ENCODE measurements around the gene RAB24.

The RAB24 gene

DNA sequence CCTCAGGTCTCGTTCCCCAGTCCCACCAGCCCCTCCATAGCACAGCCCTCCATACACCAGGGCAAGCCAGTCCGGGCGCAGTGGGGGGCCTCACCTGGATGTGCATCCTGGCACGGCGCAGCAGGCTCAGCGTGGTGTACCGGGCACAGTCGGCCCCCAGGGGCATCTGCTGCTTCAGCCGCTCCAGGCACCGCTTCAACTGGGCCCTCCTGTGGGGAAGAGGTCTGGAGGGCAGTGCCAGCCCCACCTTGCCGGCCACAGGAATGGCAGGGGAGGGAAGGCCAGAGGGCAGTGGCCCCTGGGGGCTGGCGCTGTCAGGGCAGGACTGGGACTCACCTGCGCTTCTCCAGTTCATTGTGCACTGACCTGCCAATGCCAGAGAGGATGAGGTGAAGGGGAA is 6.8 kb upstream of the RAB24 start:
- H3K79me2 ChIP-seq (ENCODE audit: insufficient read depth, low read length), result peaks cover 8% of the 10 kb centered on the region
- H2AFZ ChIP-seq (ENCODE audit: low read depth, low read length, severe bottlenecking), result no peak overlapping the region
- peaks cover 37% of the 10 kb centered on the region for H3F3A ChIP-seq (ENCODE audit: insufficient read depth)
- H3K4me2 ChIP-seq (ENCODE audit: low read depth, low read length, poor library complexity, severe bottlenecking), result peak overlapping the region; percentile 88
- H3K27ac ChIP-seq (ENCODE audit: low read depth, low read length), result peak overlapping the region; percentile 88
- peak overlapping the region; percentile 75 for H3K9ac ChIP-seq (ENCODE audit: low read length)
- H3K9me2 ChIP-seq (replicated peaks; ENCODE audit: insufficient read depth, low read length), result no peaks in the 10 kb centered on the region
- peaks cover 6% of the 10 kb centered on the region; the same call in 1 of the 2 replicates for H4K20me1 ChIP-seq (ENCODE audit: low read depth, low read length)
- no peaks in the 10 kb centered on the region for H3K27me3 ChIP-seq (ENCODE audit: low read length)
- H3K4me3 ChIP-seq (ENCODE audit: insufficient read depth, low read length, poor library complexity, severe bottlenecking), result peak overlapping the region; percentile 64
- H3K9me3 ChIP-seq (ENCODE audit: insufficient read depth, low read length), result no peaks in the 10 kb centered on the region
- H3K36me3 ChIP-seq (ENCODE audit: low read length), result 0 out of 2 replicates have a peak, but pooled peaks cover 2% of the 10 kb centered on the region
- TF ChIP-seq, protein P1, sequence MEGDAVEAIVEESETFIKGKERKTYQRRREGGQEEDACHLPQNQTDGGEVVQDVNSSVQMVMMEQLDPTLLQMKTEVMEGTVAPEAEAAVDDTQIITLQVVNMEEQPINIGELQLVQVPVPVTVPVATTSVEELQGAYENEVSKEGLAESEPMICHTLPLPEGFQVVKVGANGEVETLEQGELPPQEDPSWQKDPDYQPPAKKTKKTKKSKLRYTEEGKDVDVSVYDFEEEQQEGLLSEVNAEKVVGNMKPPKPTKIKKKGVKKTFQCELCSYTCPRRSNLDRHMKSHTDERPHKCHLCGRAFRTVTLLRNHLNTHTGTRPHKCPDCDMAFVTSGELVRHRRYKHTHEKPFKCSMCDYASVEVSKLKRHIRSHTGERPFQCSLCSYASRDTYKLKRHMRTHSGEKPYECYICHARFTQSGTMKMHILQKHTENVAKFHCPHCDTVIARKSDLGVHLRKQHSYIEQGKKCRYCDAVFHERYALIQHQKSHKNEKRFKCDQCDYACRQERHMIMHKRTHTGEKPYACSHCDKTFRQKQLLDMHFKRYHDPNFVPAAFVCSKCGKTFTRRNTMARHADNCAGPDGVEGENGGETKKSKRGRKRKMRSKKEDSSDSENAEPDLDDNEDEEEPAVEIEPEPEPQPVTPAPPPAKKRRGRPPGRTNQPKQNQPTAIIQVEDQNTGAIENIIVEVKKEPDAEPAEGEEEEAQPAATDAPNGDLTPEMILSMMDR (IDR thresholded peaks at IDR 0.05; ENCODE audit: insufficient read depth, low read length, poor library complexity, severe bottlenecking), result no peak
- no peak for TF ChIP-seq EZH2phosphoT487 (conservative IDR thresholded peaks at IDR 0.05; ENCODE audit: low read length)

GRCh38 chr5:177309351-177310191 is 6.1 kb upstream of the RAB24 start:
- Histone ChIP-seq H3K36me3 (ENCODE audit: low read length) (0 out of 2 replicates have a peak, but pooled peaks cover 2% of the 10 kb centered on the region), H2AFZ (ENCODE audit: low read depth, low read length, severe bottlenecking) (no peak overlapping the region), H3K9me3 (ENCODE audit: insufficient read depth, low read length) (no peaks in the 10 kb centered on the region), H4K20me1 (ENCODE audit: low read depth, low read length) (peaks cover 6% of the 10 kb centered on the region; the same call in 1 of the 2 replicates), H3F3A (ENCODE audit: insufficient read depth) (peaks cover 42% of the 10 kb centered on the region), H3K9me2 (replicated peaks; ENCODE audit: insufficient read depth, low read length) (no peaks in the 10 kb centered on the region), H3K9ac (ENCODE audit: low read length) (no peak overlapping the region), H3K27me3 (ENCODE audit: low read length) (no peaks in the 10 kb centered on the region), H3K79me2 (ENCODE audit: insufficient read depth, low read length) (peaks cover 16% of the 10 kb centered on the region), H3K4me2 (ENCODE audit: low read depth, low read length, poor library complexity, severe bottlenecking) (peak overlapping the region; percentile 88), H3K4me3 (ENCODE audit: insufficient read depth, low read length, poor library complexity, severe bottlenecking) (no peak overlapping the region), H3K27ac (ENCODE audit: low read depth, low read length) (peak overlapping the region; percentile 88)
- no peak for TF ChIP-seq EZH2phosphoT487 (conservative IDR thresholded peaks at IDR 0.05; ENCODE audit: low read length)
- TF ChIP-seq, protein P1 (IDR thresholded peaks at IDR 0.05; ENCODE audit: insufficient read depth, low read length, poor library complexity, severe bottlenecking), result peak; percentile 83

DNA sequence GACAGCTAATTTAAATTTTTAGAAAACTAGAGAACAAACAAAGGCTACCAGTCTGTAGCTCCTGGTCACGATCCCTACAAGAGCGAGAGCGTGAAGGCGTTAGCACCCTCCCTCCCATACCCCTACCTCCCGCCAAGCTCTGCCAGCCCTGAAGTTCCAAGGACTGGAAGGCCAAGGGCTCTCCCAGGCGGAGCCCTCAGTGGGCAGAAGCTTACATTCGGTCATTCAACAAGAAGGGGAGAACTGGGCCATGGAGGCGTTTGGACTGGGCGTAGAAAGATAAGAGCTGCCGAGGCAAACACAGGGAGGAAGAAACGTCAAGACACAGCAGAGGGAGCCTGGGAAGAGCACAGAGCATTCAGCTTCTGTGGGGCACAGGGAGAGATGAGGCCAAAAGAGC is 5.2 kb upstream of the RAB24 start:
- Histone ChIP-seq H3K9ac (ENCODE audit: low read length) (no peak overlapping the region), H3K79me2 (ENCODE audit: insufficient read depth, low read length) (peaks cover 23% of the 10 kb centered on the region), H3F3A (ENCODE audit: insufficient read depth) (peaks cover 42% of the 10 kb centered on the region), H3K4me3 (ENCODE audit: insufficient read depth, low read length, poor library complexity, severe bottlenecking) (no peak overlapping the region), H4K20me1 (ENCODE audit: low read depth, low read length) (peaks cover 6% of the 10 kb centered on the region; the same call in 1 of the 2 replicates), H3K4me2 (ENCODE audit: low read depth, low read length, poor library complexity, severe bottlenecking) (no peak overlapping the region), H3K36me3 (ENCODE audit: low read length) (0 out of 2 replicates have a peak, but pooled peaks cover 2% of the 10 kb centered on the region), H3K27ac (ENCODE audit: low read depth, low read length) (peak overlapping the region; percentile 88; the same call in 1 of the 2 replicates), H3K9me3 (ENCODE audit: insufficient read depth, low read length) (no peaks in the 10 kb centered on the region), H3K27me3 (ENCODE audit: low read length) (no peaks in the 10 kb centered on the region), H2AFZ (ENCODE audit: low read depth, low read length, severe bottlenecking) (no peak overlapping the region), H3K9me2 (replicated peaks; ENCODE audit: insufficient read depth, low read length) (no peaks in the 10 kb centered on the region)
- TF ChIP-seq, protein P1 (IDR thresholded peaks at IDR 0.05; ENCODE audit: insufficient read depth, low read length, poor library complexity, severe bottlenecking), result no peak
- TF ChIP-seq EZH2phosphoT487 (conservative IDR thresholded peaks at IDR 0.05; ENCODE audit: low read length), result no peak

Measured in SU-DHL-6 (cell line).